B cell (primary cell): ENCODE data around the gene MYORG. TPM values are rescaled to one million over a fixed set of nuclear protein-coding genes. Genes with fewer than 3 reads are reported as not detected.
"Not testable (repeated sequence)": the region's sequence is repeated elsewhere in the genome, so short reads cannot be mapped to it uniquely, and the experiment has no call there.

ENCODE experiments used
- ATAC-seq: fragments of 200-7000 bp; cut with Tn5 transposase; one replicate; pipeline ENCODE4 v1.10.0; 2021; ENCODE audit warnings: low read depth, mild to moderate bottlenecking, moderate number of reproducible peaks, moderate library complexity
- CTCF ChIA-PET: fragments of 350-600 bp; sonication (Branson Sonifier 250); formaldehyde crosslinking; loops from one replicate; lab custom pipeline; 2021; ENCODE audit warnings: antibody characterized with exemption, inconsistent platforms; lab: Charles Lee
- POLR2A ChIA-PET: fragments of 350-600 bp; sonication (Branson Sonifier 250); formaldehyde crosslinking; loops from one replicate; lab custom pipeline; 2021; ENCODE audit warnings: antibody characterized with exemption; lab: Charles Lee
- DNase-seq: peaks from one replicate; pipeline ENCODE4 v3.0.0; 2013
- H2AFZ ChIP-seq: 2 replicates; pipeline ENCODE4 v1.6.1; 2012; ENCODE audit warnings: mild to moderate bottlenecking, low read depth, low read length; ENCODE audit not compliant: insufficient read depth, poor library complexity, severe bottlenecking
- H3K27ac ChIP-seq, 2 donors: 1 replicate in 1 of 2; 2 replicates in 1 of 2; pipeline ENCODE4 v1.5.1; 2012 to 2013; ENCODE audit warnings: low read length in 2 of 2, mild to moderate bottlenecking in 2 of 2, moderate library complexity in 1 of 2
- H3K27me3 ChIP-seq, 4 experiments: fragments of 200-600 bp in 1 of 4; sonication (generic) in 1 of 4; replicated peaks in 1 of 4; 1 replicate in 2 of 4; 2 replicates in 2 of 4; pipeline versions ENCODE4 v1.6.1 to v1.7.0; 2013 to 2016; ENCODE audit warnings: low read length in 3 of 4, mild to moderate bottlenecking in 2 of 4, mixed read lengths in 1 of 4, moderate library complexity in 1 of 4; ENCODE audit not compliant: insufficient read depth in 4 of 4, control insufficient read depth in 3 of 4; ENCODE audit errors: control extremely low read depth in 1 of 4
- H3K36me3 ChIP-seq, 2 experiments: replicated peaks in 1 of 2; 1 replicate in 1 of 2; 2 replicates in 1 of 2; pipeline versions ENCODE4 v1.6.1 to v1.7.1; 2013; ENCODE audit warnings: low read length in 1 of 2; ENCODE audit not compliant: insufficient read depth in 2 of 2, control insufficient read depth in 1 of 2; ENCODE audit errors: control extremely low read depth in 1 of 2, extremely low read depth in 1 of 2
- H3K4me1 ChIP-seq, 2 donors: fragments of 200-600 bp in 1 of 2; sonication (generic) in 1 of 2; 1 replicate in 1 of 2; 2 replicates in 1 of 2; pipeline versions ENCODE4 v1.5.1 to v1.6.1; 2013 to 2017; ENCODE audit warnings: low read length in 2 of 2; ENCODE audit not compliant: control insufficient read depth in 2 of 2, insufficient read depth in 2 of 2
- H3K4me2 ChIP-seq: replicated peaks from 2 replicates; pipeline ENCODE3; 2012; ENCODE audit warnings: mild to moderate bottlenecking, low read depth, low read length; ENCODE audit not compliant: poor library complexity, severe bottlenecking
- H3K4me3 ChIP-seq, 5 experiments: fragments of 200-600 bp in 1 of 5; sonication (generic) in 1 of 5; 1 replicate in 3 of 5; 2 replicates in 2 of 5; pipeline versions ENCODE4 v1.5.1 to v1.7.0; 2011 to 2016; ENCODE audit warnings: low read length in 4 of 5, mild to moderate bottlenecking in 4 of 5, low read depth in 2 of 5, control low read depth in 1 of 5, moderate library complexity in 1 of 5; ENCODE audit not compliant: insufficient read depth in 1 of 5; ENCODE audit errors: control extremely low read depth in 1 of 5, extremely low read depth in 1 of 5
- H3K79me2 ChIP-seq: fragments of 200-600 bp; sonication (generic); one replicate; pipeline ENCODE4 v1.6.0; 2016; ENCODE audit warnings: low read length; ENCODE audit not compliant: control insufficient read depth, insufficient read depth
- H3K9ac ChIP-seq: fragments of 200-600 bp; sonication (generic); 2 replicates; pipeline ENCODE4 v1.6.1; 2017; ENCODE audit warnings: mild to moderate bottlenecking, low read length, moderate library complexity
- H3K9me3 ChIP-seq, 3 donors: one replicate each; pipeline versions ENCODE4 v1.6.1 to v1.7.1; 2013; ENCODE audit warnings: low read length in 2 of 3; ENCODE audit not compliant: control insufficient read depth in 2 of 3, insufficient read depth in 1 of 3; ENCODE audit errors: control extremely low read depth in 1 of 3
- H4K20me1 ChIP-seq: 2 replicates; pipeline ENCODE4 v1.6.0; 2012; ENCODE audit warnings: mild to moderate bottlenecking, low read length; ENCODE audit not compliant: insufficient read depth, control insufficient read depth, poor library complexity, severe bottlenecking
- H3K27ac Mint-ChIP-seq: one replicate; pipeline ENCODE4 v1.8.0; 2021; ENCODE audit warnings: mixed read lengths
- H3K27me3 Mint-ChIP-seq: one replicate; pipeline ENCODE4 v1.8.0; 2021; ENCODE audit warnings: mixed read lengths
- H3K4me1 Mint-ChIP-seq: one replicate; pipeline ENCODE4 v1.8.0; 2021; ENCODE audit warnings: mixed read lengths
- H3K4me3 Mint-ChIP-seq: one replicate; pipeline ENCODE4 v1.8.0; 2021; ENCODE audit warnings: mixed read lengths
- H3K9me3 Mint-ChIP-seq: one replicate; pipeline ENCODE4 v1.8.0; 2022; ENCODE audit warnings: mixed read lengths; ENCODE audit not compliant: insufficient read depth
- EZH2 ChIP-seq: IDR thresholded peaks from 2 replicates; pipeline ENCODE4 v1.6.1; 2012; ENCODE audit warnings: borderline replicate concordance, low read depth, mild to moderate bottlenecking, moderate library complexity, low read length; ENCODE audit not compliant: insufficient read depth, poor library complexity, severe bottlenecking
- WGBS: methylation state at CpG from one replicate; pipeline ENCODE4 v1.1.5; 2013; ENCODE audit warnings: missing lambda C conversion rate; ENCODE audit not compliant: insufficient coverage; 5-methylcytosine and 5-hydroxymethylcytosine counted together
- intact Hi-C: fragments of 100-400 bp; cut with micrococcal nuclease; formaldehyde crosslinking; loops from one replicate; pipeline ENCODE4 v1.10.0; 2022
- polyA plus RNA-seq: library from polyadenylated mRNA; depleted of rRNA; stranded (reverse); fragments of >200 nt; gene quantifications from 2 replicates; pipeline ENCODE4 v1.2.3, GENCODE V29; 2012
- total RNA-seq, 2 donors: library from RNA; stranded (reverse); fragments of 120-200 nt in 1 of 2; gene quantifications; 1 replicate in 1 of 2; 2 replicates in 1 of 2; pipeline versions ENCODE4 v1.2.3 to v1.2.4, GENCODE V29; 2013 to 2022
- TF ChIP-seq, protein P1 (sequence below): fragments of 200-600 bp; IDR thresholded peaks from one replicate; pipeline ENCODE4 v1.8.0; 2022; ENCODE audit warnings: antibody characterized with exemption, mild to moderate bottlenecking

MYORG gene
- total and polyA plus RNA-seq, 2 donors (not counting 1 experiment from before 2014, with no cell fraction given) = 0.27 to 0.37 TPM

DNA sequence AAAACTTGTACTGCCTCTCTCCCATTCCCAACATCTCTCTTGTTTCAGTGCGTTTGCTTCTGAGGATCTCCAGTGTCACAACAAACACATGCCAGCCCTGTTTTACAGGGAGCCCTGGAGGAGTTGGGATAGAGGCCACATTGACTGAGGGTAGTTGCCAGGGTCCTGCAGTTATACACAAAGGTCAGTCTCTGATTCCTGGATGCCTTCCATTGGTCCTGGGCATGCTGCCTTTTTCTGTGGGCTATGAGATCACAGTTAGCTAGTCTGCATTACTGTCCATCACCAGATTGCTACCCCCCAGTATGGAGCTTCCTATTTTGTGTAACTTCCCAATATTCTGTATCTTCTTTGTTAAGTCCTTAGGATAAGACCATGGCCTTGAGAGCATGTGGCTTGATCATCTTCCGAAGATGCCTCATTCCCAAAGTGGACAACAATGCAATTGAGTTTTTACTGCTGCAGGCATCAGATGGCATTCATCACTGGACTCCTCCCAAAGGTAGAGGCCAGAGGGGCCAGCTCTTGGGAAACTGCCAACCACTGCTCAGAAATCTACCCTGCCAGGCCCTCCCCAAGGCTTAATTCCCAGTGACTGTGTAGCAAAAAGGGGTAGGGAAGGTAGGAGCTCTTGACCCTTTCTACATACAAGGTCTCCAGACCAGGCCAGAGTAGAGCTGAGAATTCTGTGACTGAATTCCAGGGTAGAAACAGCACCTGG is 37.9 kb downstream of the MYORG start:
- no peak overlapping the region for H3K4me2 ChIP-seq
- POLR2A ChIA-PET = interaction anchor here (0.6 kb wide), 1 partner anchor 36 kb away, joined by 3 read pairs; no protein-coding TSS in a partner anchor
- H3K9ac ChIP-seq = no peak overlapping the region
- H3K27ac ChIP-seq = no peak overlapping the region
- ATAC-seq (no peak), DNase-seq (no peak)
- Mint-ChIP-seq H3K9me3 (no peaks in the 10 kb centered on the region), H3K27me3 (no peaks in the 10 kb centered on the region), H3K4me1 (no peaks in the 10 kb centered on the region), H3K4me3 (no peak overlapping the region), H3K27ac (no peak overlapping the region)
- H3K36me3 ChIP-seq = peaks cover 0 to 42% of the 10 kb centered on the region in 2 experiments
- no peak overlapping the region for H3K4me3 ChIP-seq
- no peaks in the 10 kb centered on the region for H3K27me3 ChIP-seq
- no peak overlapping the region for H2AFZ ChIP-seq
- CTCF ChIA-PET = interaction anchor here (1.0 kb wide), 1 partner anchor 253 kb away, joined by 4 read pairs; no protein-coding TSS in a partner anchor
- peaks cover 25% of the 10 kb centered on the region for H3K79me2 ChIP-seq
- intact Hi-C loops = no loop called here
- TF ChIP-seq, protein P1, sequence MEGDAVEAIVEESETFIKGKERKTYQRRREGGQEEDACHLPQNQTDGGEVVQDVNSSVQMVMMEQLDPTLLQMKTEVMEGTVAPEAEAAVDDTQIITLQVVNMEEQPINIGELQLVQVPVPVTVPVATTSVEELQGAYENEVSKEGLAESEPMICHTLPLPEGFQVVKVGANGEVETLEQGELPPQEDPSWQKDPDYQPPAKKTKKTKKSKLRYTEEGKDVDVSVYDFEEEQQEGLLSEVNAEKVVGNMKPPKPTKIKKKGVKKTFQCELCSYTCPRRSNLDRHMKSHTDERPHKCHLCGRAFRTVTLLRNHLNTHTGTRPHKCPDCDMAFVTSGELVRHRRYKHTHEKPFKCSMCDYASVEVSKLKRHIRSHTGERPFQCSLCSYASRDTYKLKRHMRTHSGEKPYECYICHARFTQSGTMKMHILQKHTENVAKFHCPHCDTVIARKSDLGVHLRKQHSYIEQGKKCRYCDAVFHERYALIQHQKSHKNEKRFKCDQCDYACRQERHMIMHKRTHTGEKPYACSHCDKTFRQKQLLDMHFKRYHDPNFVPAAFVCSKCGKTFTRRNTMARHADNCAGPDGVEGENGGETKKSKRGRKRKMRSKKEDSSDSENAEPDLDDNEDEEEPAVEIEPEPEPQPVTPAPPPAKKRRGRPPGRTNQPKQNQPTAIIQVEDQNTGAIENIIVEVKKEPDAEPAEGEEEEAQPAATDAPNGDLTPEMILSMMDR = no peak
- TF ChIP-seq EZH2 = no peak
- WGBS = 100% methylated on average over 1 of the region's 2 CpGs
- no peaks in the 10 kb centered on the region for H3K9me3 ChIP-seq
- peaks cover 8% of the 10 kb centered on the region for H4K20me1 ChIP-seq
- no peaks in the 10 kb centered on the region for H3K4me1 ChIP-seq

DNA sequence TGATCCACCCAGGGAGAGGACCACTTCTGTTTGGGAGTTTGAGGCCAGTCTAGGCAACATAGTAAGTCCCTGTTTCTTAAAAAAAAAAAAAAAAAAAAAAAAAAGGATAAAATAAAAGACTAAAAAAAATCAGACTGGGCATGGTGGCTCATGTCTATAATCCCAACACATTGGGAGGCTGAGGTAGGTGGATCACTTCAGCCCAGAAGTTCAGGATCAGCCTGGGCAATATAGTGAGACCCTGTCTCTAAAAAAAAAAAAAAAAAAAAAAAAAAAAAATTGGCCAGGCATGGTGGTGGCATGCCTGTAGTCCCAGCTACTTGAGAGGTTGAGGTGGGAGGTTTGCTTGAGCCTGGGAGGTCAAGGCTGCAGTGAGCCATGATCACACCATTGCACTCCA is 38.6 kb downstream of the MYORG start:
- H3K27me3 ChIP-seq, ATAC-seq, H3K9ac ChIP-seq, H3K4me1 Mint-ChIP-seq, H3K27ac Mint-ChIP-seq, intact Hi-C loops, H3K4me2 ChIP-seq, H3K4me1 ChIP-seq, H2AFZ ChIP-seq, H3K27ac ChIP-seq, POLR2A ChIA-PET, H3K9me3 ChIP-seq, H3K4me3 ChIP-seq, DNase-seq, H3K4me3 Mint-ChIP-seq, H4K20me1 ChIP-seq, H3K9me3 Mint-ChIP-seq, H3K27me3 Mint-ChIP-seq: not testable (repeated sequence)
- peaks cover 0 to 36% of the 10 kb centered on the region in 2 experiments for H3K36me3 ChIP-seq
- CTCF ChIA-PET = interaction anchor here (0.7 kb wide), 1 partner anchor 410 kb away, joined by 6 read pairs; no protein-coding TSS in a partner anchor
- peaks cover 32% of the 10 kb centered on the region for H3K79me2 ChIP-seq
